Tibial nerve (tissue), 3 donors: ENCODE measurements around the gene SPOPL.

Experiments used
- POLR2A ChIP-seq, 2 donors: fragments of 450-650 bp; IDR thresholded peaks; one replicate each; pipeline ENCODE4 v1.6.1; 2017; ENCODE audit warnings: antibody characterized with exemption in 2 of 2, mild to moderate bottlenecking in 2 of 2, moderate library complexity in 2 of 2
- TF ChIP-seq, protein P1 (sequence below), 5 experiments: fragments of 200-600 bp in 3 of 5; fragments of 450-650 bp in 2 of 5; sonication (generic) in 3 of 5; IDR thresholded peaks; one replicate each; pipeline ENCODE4 v1.5.1; 2016 to 2019; ENCODE audit warnings: antibody characterized with exemption in 5 of 5, mild to moderate bottlenecking in 3 of 5, moderate library complexity in 2 of 5

DNA sequence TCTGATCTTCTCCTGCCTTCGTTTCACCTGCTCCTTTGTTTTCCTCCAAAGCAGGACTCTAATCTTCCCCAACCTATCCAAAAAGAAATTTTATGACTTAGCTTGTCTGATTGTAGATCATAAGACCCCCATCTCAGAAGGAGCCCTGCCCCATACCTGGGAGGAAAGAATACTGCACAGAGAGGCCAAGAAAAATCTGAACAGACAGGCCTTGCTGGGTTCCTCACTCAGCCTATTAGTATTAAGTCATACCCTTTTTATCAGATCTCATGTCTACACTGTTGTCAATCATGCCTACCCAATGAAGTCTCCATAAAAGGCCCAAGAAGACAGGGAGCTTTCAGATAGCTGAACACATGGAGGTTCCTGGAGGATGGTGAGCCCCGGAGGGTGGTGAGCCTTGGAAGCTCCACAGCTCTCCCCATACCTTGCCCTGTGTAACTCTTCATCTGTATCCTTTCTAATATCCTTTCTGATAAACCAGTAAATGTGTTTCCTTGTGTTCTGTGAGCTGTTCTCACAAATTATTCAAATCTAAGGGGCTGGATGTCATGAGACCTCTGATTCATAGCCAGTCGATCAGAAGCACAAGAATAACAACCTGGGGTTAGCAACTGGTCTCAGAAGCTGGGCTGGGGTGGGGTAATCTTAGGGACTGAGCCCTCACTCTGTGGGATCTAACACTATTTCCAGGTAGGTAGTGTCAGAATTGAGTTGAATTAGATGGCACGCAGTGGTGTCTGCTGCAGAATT, 108.8 kb downstream of the SPOPL start:
- TF ChIP-seq, protein P1, sequence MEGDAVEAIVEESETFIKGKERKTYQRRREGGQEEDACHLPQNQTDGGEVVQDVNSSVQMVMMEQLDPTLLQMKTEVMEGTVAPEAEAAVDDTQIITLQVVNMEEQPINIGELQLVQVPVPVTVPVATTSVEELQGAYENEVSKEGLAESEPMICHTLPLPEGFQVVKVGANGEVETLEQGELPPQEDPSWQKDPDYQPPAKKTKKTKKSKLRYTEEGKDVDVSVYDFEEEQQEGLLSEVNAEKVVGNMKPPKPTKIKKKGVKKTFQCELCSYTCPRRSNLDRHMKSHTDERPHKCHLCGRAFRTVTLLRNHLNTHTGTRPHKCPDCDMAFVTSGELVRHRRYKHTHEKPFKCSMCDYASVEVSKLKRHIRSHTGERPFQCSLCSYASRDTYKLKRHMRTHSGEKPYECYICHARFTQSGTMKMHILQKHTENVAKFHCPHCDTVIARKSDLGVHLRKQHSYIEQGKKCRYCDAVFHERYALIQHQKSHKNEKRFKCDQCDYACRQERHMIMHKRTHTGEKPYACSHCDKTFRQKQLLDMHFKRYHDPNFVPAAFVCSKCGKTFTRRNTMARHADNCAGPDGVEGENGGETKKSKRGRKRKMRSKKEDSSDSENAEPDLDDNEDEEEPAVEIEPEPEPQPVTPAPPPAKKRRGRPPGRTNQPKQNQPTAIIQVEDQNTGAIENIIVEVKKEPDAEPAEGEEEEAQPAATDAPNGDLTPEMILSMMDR (IDR thresholded peaks at IDR 0.05) = no peak
- TF ChIP-seq POLR2A (IDR thresholded peaks at IDR 0.05) = no peak
